Measurements from ENCODE around the gene ISLR. TPM values are rescaled to one million over a fixed set of nuclear protein-coding genes. Genes with fewer than 3 reads are reported as not detected.

The ISLR gene
- total and polyA plus RNA-seq, 2 experiments from 2014 or later: 0.55 TPM; not detected in 1

- no peak for TF ChIP-seq CTCF (conservative IDR thresholded peaks at IDR 0.05; ENCODE audit: low read depth in 2 of 2)
- no peak for TF ChIP-seq ZNF462 (CRISPR knock-in tag; IDR thresholded peaks at IDR 0.05)
- no peak for TF ChIP-seq ZNF114 (CRISPR knock-in tag; IDR thresholded peaks at IDR 0.05)
- TF ChIP-seq EZH2phosphoT487 (IDR thresholded peaks at IDR 0.05; ENCODE audit: unreplicated experiment): no peak
Observed at GRCh38 chr15:74214324-74215021, 41.0 kb downstream of the ISLR start (continued).

- Histone ChIP-seq H3K36me3 (ENCODE audit: insufficient read depth) (no peaks in the 10 kb centered on the region), H3K4me3 (peak overlapping the region; percentile 32), H2AFZ (no peak overlapping the region), H3F3A (replicated peaks; ENCODE audit: low read depth) (peaks cover 9% of the 10 kb centered on the region), H3K9me2 (ENCODE audit: insufficient read depth) (no peaks in the 10 kb centered on the region), H3K4me2 (peak overlapping the region; percentile 67), H3K27me3 (ENCODE audit: insufficient read depth) (peaks cover 74% of the 10 kb centered on the region), H4K20me1 (replicated peaks; ENCODE audit: insufficient read depth) (peaks cover 4% of the 10 kb centered on the region; the same call in 1 of the 2 replicates), H3K79me2 (replicated peaks; ENCODE audit: insufficient read depth) (no peaks in the 10 kb centered on the region), H3K4me1 (ENCODE audit: insufficient read depth) (peaks cover 56% of the 10 kb centered on the region), H3K27ac (ENCODE audit: low read depth) (no peak overlapping the region)
- DNase-seq (ENCODE audit: low spot score) (no peak), ATAC-seq (no peak)
- H3K4me1 Mint-ChIP-seq: peaks cover 64% of the 10 kb centered on the region
- H3K9me3 Mint-ChIP-seq: no peaks in the 10 kb centered on the region; the same call in 2 of the 3 replicates
- H3K4me3 Mint-ChIP-seq: no peak overlapping the region
- peaks cover 6% of the 10 kb centered on the region; the same call in 2 of the 3 replicates for H3K36me3 Mint-ChIP-seq (ENCODE audit: low read depth)
- no peak overlapping the region for H3K27ac Mint-ChIP-seq
- H3K27me3 Mint-ChIP-seq (ENCODE audit: insufficient read depth, low read depth, poor library complexity): peaks cover 65% of the 10 kb centered on the region
- TF ChIP-seq ZNF114 (CRISPR knock-in tag; IDR thresholded peaks at IDR 0.05): no peak
- TF ChIP-seq EZH2phosphoT487 (IDR thresholded peaks at IDR 0.05; ENCODE audit: unreplicated experiment): no peak
- TF ChIP-seq NANOG (IDR thresholded peaks at IDR 0.05; ENCODE audit: borderline replicate concordance): no peak
- TF ChIP-seq POLR2AphosphoS5 (IDR thresholded peaks at IDR 0.05; ENCODE audit: low read depth): no peak
- no peak for TF ChIP-seq EZH2 (IDR thresholded peaks at IDR 0.05; ENCODE audit: low read depth, unreplicated experiment)
- TF ChIP-seq REST (IDR thresholded peaks at IDR 0.05; ENCODE audit: unreplicated experiment): no peak
- no peak for TF ChIP-seq JUNB (IDR thresholded peaks at IDR 0.05; ENCODE audit: unreplicated experiment)
- no peak for TF ChIP-seq ETS1 (IDR thresholded peaks at IDR 0.05)
- no peak for TF ChIP-seq STAT1 (IDR thresholded peaks at IDR 0.05; ENCODE audit: unreplicated experiment)
Observed at GRCh38 chr15:74215958-74216357, 42.4 kb downstream of the ISLR start.

Data from GM23338 (cell line).